Anterior cingulate cortex (tissue), 58 donors: ENCODE data around the gene ZNF660.
A peak's percentile ranks its signal among the peaks of the same experiment; 100 is the strongest.

Experiments used
- DNase-seq, 58 donors: peaks; one replicate each; lab custom pipeline; 2025; lab: John Stamatoyannopoulos, UW

Gene ZNF660

GRCh38 chr3:44624749-44625480, 40.2 kb downstream of the ZNF660 start, which contains the start of gene ZNF197:
Gene ZNF197 (plus strand): TSS chr3:44625036. CDS start chr3:44629155, 4,119 bp downstream.
- DNase-seq: peak; percentile 40 to 90 (median 81)

GRCh38 chr3:44628716-44629115, 44.0 kb downstream of the ZNF660 start:
- no peak for DNase-seq

- DNase-seq: no peak
Measured at GRCh38 chr3:44632193-44632592, 47.4 kb downstream of the ZNF660 start.

- DNase-seq: no peak
Measured at GRCh38 chr3:44642337-44642736, 57.6 kb downstream of the ZNF660 start.

- DNase-seq: no peak
Measured at GRCh38 chr3:44643024-44643423, 58.3 kb downstream of the ZNF660 start.

GRCh38 chr3:44647771-44648170, 63.0 kb downstream of the ZNF660 start:
- DNase-seq: no peak

GRCh38 chr3:44648564-44649229, 63.9 kb downstream of the ZNF660 start, which contains the start of gene ZNF35:
Gene ZNF35 (plus strand): TSS chr3:44648732. CDS start chr3:44651068, 2,336 bp downstream.
- DNase-seq: peak; percentile 19 to 89 (median 75)
